Gastroesophageal sphincter (tissue), 4 donors: ENCODE measurements around the gene PRTFDC1. TPM values are rescaled to one million over a fixed set of nuclear protein-coding genes. Genes with fewer than 3 reads are reported as not detected.

Experiments
- ATAC-seq: fragments of 150-250 bp; one replicate; pipeline ENCODE4 v1.9.1; 2016; ENCODE audit warnings: mild to moderate bottlenecking, moderate library complexity
- H3K27ac ChIP-seq, 4 donors: fragments of 200-600 bp; sonication (generic) in 3 of 4; 1 replicate in 3 of 4; 2 replicates in 1 of 4; pipeline ENCODE4 v1.5.1; 2016 to 2019
- H3K27me3 ChIP-seq: fragments of 200-600 bp; sonication (generic); one replicate; pipeline ENCODE4 v1.5.1; 2019
- H3K36me3 ChIP-seq, 2 donors: fragments of 200-600 bp; sonication (generic); one replicate each; pipeline ENCODE4 v1.5.1; 2019; ENCODE audit warnings: control low read depth in 1 of 2
- H3K4me1 ChIP-seq, 3 donors: fragments of 200-600 bp; sonication (generic); 1 replicate in 2 of 3; 2 replicates in 1 of 3; pipeline ENCODE4 v1.5.1; 2016 to 2019; ENCODE audit warnings: control low read depth in 2 of 3
- H3K4me3 ChIP-seq, 2 donors: fragments of 200-600 bp; sonication (generic); one replicate each; pipeline ENCODE4 v1.5.1; 2019; ENCODE audit warnings: mild to moderate bottlenecking in 1 of 2, moderate library complexity in 1 of 2
- H3K9me3 ChIP-seq, 3 donors: fragments of 200-600 bp; sonication (generic); one replicate each; pipeline ENCODE4 v1.5.1; 2017 to 2019; ENCODE audit warnings: control low read depth in 2 of 3
- CTCF ChIP-seq, 4 experiments: fragments of 200-600 bp in 2 of 4; fragments of 450-650 bp in 2 of 4; sonication (generic) in 1 of 4; IDR thresholded peaks; one replicate each; pipeline ENCODE4 v1.5.1; 2017 to 2019; ENCODE audit warnings: antibody characterized with exemption in 4 of 4, mild to moderate bottlenecking in 2 of 4, moderate library complexity in 2 of 4
- EP300 ChIP-seq: sonication (generic); formaldehyde crosslinking; IDR thresholded peaks from one replicate; pipeline ENCODE4 v1.6.1; 2017; ENCODE audit warnings: antibody characterized with exemption, mild to moderate bottlenecking
- POLR2A ChIP-seq, 2 donors: fragments of 450-650 bp; IDR thresholded peaks; one replicate each; pipeline ENCODE4 v1.6.1; 2017; ENCODE audit warnings: antibody characterized with exemption in 2 of 2, mild to moderate bottlenecking in 2 of 2, moderate library complexity in 1 of 2
- POLR2AphosphoS5 ChIP-seq: sonication (generic); formaldehyde crosslinking; IDR thresholded peaks from one replicate; pipeline ENCODE4 v1.6.1; 2017; ENCODE audit warnings: antibody characterized with exemption
- WGBS, 2 donors: methylation state at CpG; one replicate each; pipeline ENCODE4 v1.1.5; 2018; ENCODE audit warnings: low coverage in 1 of 2; 5-methylcytosine and 5-hydroxymethylcytosine counted together
- total RNA-seq, 4 donors: library from RNA; depleted of rRNA; stranded (reverse); fragments of >200 nt; gene quantifications; one replicate each; pipeline ENCODE4 v1.1.0, GENCODE V29; 2016

Gene PRTFDC1
- total RNA-seq, 4 donors from 2014 or later = 3.2 to 14.6 (median 7.9) TPM

GRCh38 chr10:24912215-24912614 lies 40.2 kb downstream of the PRTFDC1 start:
- H3K4me3 ChIP-seq = no peak overlapping the region
- WGBS, 2 donors = 63 to 66% methylated on average over 2 of the region's 2 CpGs
- H3K4me1 ChIP-seq = peaks cover 0 to 9% (median 0%) of the 10 kb centered on the region in 3 donors
- no peaks in the 10 kb centered on the region for H3K27me3 ChIP-seq
- no peaks in the 10 kb centered on the region for H3K36me3 ChIP-seq
- ATAC-seq = no peak
- TF ChIP-seq CTCF (IDR thresholded peaks at IDR 0.05) = no peak
- TF ChIP-seq EP300 = no peak
- TF ChIP-seq POLR2A (IDR thresholded peaks at IDR 0.05) = no peak
- no peak for TF ChIP-seq POLR2AphosphoS5
- H3K27ac ChIP-seq = no peak overlapping the region
- no peaks in the 10 kb centered on the region for H3K9me3 ChIP-seq

GRCh38 chr10:24911029-24911428 lies 41.4 kb downstream of the PRTFDC1 start:
- H3K27me3 ChIP-seq = no peaks in the 10 kb centered on the region
- TF ChIP-seq POLR2A (IDR thresholded peaks at IDR 0.05) (no peak), CTCF (IDR thresholded peaks at IDR 0.05) (no peak), POLR2AphosphoS5 (no peak), EP300 (no peak)
- no peak overlapping the region for H3K4me3 ChIP-seq
- no peak overlapping the region for H3K27ac ChIP-seq
- H3K4me1 ChIP-seq = peaks cover 0 to 9% (median 0%) of the 10 kb centered on the region in 3 donors
- ATAC-seq = no peak
- no peaks in the 10 kb centered on the region for H3K9me3 ChIP-seq
- WGBS, 2 donors = 89 to 100% methylated on average over 1 to 2 of the region's 2 CpGs
- H3K36me3 ChIP-seq = no peaks in the 10 kb centered on the region

DNA sequence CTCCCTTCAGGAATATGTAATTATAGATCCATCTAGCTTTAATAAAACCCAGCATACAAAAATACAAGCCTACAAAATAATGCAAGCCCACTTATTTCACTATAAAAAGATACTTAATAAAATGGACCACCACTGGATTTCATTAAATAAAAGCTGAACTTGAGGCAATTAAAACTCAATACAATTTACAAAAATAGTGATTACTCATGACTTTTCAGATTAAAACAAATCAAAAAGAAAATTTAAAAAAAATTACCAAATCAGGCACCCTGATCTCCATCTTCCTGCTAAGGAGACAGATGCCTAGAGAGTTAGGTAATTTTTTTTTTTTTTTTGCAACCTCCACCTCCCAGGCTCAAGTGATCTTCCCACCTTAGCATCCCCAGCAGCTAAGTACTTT lies 41.8 kb downstream of the PRTFDC1 start:
- no peak for ATAC-seq
- H3K4me1 ChIP-seq = peaks cover 0 to 9% (median 0%) of the 10 kb centered on the region in 3 donors
- no peaks in the 10 kb centered on the region for H3K27me3 ChIP-seq
- H3K36me3 ChIP-seq = no peaks in the 10 kb centered on the region
- H3K4me3 ChIP-seq = no peak overlapping the region
- H3K9me3 ChIP-seq = no peaks in the 10 kb centered on the region
- H3K27ac ChIP-seq = no peak overlapping the region
- TF ChIP-seq POLR2AphosphoS5 = no peak
- TF ChIP-seq CTCF (IDR thresholded peaks at IDR 0.05) = no peak
- no peak for TF ChIP-seq EP300
- no peak for TF ChIP-seq POLR2A (IDR thresholded peaks at IDR 0.05)

GRCh38 chr10:24908793-24909423 lies 43.5 kb downstream of the PRTFDC1 start:
- H3K4me3 ChIP-seq = no peak overlapping the region
- no peaks in the 10 kb centered on the region for H3K27me3 ChIP-seq
- no peak overlapping the region for H3K27ac ChIP-seq
- TF ChIP-seq POLR2A (IDR thresholded peaks at IDR 0.05) = no peak
- no peak for TF ChIP-seq POLR2AphosphoS5
- TF ChIP-seq CTCF (IDR thresholded peaks at IDR 0.05) = no peak
- no peak for TF ChIP-seq EP300
- no peak for ATAC-seq
- no peaks in the 10 kb centered on the region for H3K9me3 ChIP-seq
- H3K36me3 ChIP-seq = no peaks in the 10 kb centered on the region
- 64% methylated on average over 2 of the region's 2 CpGs; no CpG with 5 or more reads in 1 of the 2 donors for WGBS, 2 donors
- H3K4me1 ChIP-seq = no peaks in the 10 kb centered on the region

DNA sequence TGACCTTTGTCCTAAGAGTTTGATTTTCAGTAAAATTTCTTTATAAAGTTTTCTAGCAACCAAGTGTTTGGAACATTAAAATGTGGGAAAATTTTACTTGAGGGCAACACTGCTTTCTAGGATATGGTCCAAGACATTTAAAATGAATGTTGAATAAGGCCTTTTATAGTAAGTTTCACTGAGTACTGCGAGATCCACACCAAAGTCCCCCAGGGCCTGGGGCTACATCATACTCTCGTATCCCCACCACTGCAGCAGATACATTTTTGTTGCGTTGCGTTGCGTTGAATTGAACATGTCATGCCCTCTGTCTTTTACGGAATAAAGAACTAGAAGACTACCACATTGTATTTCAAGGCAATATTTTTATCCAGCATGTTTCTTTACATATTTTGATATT lies 44.5 kb downstream of the PRTFDC1 start:
- WGBS, 2 donors = 71 to 88% methylated on average over 6 of the region's 6 CpGs
- no peak for ATAC-seq
- Histone ChIP-seq H3K27ac (no peak overlapping the region), H3K9me3 (no peaks in the 10 kb centered on the region), H3K4me3 (no peak overlapping the region), H3K27me3 (no peaks in the 10 kb centered on the region), H3K36me3 (no peaks in the 10 kb centered on the region), H3K4me1 (no peaks in the 10 kb centered on the region)
- TF ChIP-seq POLR2AphosphoS5 (no peak), CTCF (IDR thresholded peaks at IDR 0.05) (no peak), EP300 (no peak), POLR2A (IDR thresholded peaks at IDR 0.05) (no peak)
